ENCODE measurements around the gene SLC9A3.

The SLC9A3 gene

GRCh38 chr5:424301-425110, 99.7 kb downstream of the SLC9A3 start:
- no peak for DNase-seq

DNA sequence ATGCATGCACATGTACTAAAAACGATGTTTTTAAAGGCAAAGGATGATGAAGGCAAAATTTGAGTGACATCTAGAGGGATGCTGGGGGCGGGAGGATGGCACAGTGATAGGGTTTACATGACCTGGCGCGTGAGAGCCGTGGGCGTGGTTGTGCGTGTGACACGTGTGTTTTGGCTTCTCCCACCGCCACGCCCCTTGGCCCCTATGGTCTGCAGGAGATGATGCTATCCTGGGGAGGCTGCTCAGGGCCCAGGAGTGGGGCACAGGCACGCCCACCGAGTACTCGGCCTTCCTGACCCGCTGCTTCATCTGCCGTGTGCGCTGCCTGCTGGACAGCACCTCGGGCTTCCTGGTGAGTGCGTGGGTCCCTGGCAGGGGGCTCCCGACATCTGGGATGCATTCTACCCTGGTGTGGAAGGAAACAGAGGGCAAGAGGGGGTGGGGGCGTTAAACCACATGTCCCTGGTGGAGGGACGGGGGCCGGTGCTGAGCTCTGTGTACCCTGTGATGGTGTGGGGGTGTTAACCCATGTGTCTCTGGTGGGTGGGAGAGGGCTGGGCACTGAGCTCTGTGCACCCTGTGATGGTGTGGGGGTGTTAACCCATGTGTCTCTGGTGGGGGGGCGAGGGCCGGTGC, 100.5 kb downstream of the SLC9A3 start:
- DNase-seq = no peak

DNA sequence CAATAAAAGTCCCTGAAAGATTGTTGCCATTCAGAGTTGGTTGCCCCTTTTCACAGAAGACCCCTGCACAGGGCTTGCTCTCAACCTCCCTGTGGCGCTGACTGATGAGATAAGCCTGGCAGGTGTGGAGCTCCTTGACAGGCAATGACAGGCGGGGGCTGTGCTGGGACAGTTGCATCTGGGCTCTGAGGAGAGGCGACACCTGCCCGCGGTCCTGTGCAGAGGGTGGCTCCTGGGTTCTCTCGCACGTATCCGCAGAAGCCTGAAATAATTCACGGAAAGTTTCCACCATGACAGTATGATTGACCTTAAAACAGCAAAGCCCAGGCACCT, 101.0 kb downstream of the SLC9A3 start:
- no peak for DNase-seq

DNA sequence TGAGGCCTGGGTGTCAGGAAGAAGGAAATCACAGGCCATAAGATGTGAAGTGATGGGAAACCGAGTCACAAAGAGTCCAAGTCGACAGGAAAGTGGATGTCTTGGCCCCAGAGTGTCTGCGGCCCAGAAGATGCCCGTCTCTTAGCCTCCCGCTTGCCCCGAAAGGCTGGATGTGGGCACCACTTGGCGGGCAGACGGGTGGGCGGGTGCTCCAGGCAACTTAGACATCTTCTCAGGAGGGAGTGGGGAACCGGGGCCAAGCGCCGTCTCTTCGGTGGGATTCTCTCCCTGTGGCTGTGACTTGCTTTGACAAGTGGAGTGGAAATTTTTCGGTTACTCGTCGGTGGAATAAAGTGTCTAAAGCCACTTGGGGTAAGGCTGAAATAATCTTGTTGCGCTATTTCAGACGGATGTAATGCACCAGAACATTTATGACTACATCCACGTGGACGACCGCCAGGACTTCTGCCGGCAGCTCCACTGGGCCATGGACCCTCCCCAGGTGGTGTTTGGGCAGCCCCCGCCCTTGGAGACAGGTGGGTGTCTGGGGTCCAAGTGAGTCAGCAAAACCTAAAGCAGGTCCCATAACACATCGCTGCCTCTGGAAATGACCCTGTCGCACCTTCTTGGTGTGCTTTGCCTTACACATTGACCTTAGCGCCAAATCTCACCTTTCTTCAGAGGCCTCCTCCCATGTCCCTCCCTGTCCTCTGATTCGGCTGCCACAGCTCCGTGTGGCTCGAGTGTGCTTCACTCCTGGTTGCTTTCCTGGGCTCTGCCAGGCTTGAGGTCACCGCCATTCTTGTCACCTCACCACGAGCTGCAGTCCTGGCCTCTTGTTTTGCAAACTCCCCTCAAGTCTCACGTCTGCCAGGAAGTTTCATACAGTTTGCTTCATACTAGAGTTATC, 101.7 kb downstream of the SLC9A3 start:
- DNase-seq = no peak

DNA sequence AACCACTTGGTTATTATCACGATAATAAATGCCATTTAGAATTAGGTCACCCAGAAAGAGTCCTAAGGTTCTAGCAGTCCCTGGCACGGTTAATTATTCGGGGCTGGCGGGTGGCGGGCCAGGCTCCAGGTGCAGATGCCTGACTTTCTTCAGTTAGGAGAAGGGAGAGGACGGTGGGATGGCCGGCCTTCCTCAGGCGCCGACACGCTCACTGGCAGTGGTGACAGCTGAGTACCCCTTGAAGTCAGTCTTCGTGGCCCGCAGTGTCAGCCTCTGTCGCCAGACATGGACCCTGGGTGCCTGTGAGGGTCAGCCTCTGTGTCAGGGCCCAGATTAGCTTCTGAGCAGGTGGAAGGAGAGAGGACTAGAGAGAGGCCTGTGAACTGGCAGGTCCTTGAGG, 102.3 kb downstream of the SLC9A3 start:
- no peak for DNase-seq

GRCh38 chr5:421287-421880, 102.9 kb downstream of the SLC9A3 start:
- no peak for DNase-seq

GRCh38 chr5:420632-421286, 103.5 kb downstream of the SLC9A3 start:
- no peak for DNase-seq

Measured in HCEC 1CT (cell line).